GM18502 (cell line): ENCODE data around the gene RAB3B.
"Not testable (repeated sequence)": the region's sequence is repeated elsewhere in the genome, so short reads cannot be mapped to it uniquely, and the experiment has no call there.

Experiments
- ATAC-seq: cut with Tn5 transposase; IDR thresholded peaks from one replicate; pipeline ENCODE4 v1.9.1; 2021; ENCODE audit warnings: mild to moderate bottlenecking; ENCODE audit not compliant: unreplicated experiment, poor library complexity

Gene RAB3B, protein sequence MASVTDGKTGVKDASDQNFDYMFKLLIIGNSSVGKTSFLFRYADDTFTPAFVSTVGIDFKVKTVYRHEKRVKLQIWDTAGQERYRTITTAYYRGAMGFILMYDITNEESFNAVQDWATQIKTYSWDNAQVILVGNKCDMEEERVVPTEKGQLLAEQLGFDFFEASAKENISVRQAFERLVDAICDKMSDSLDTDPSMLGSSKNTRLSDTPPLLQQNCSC

GRCh38 chr1:51990478-51990965 lies at the start of gene RAB3B:
Gene RAB3B (minus strand): TSS chr1:51990700. CDS start chr1:51977117, 13,583 bp downstream.
- peak; percentile 87 for ATAC-seq

GRCh38 chr1:52037909-52038308 lies 47.4 kb upstream of the RAB3B start:
- no peak for ATAC-seq

- ATAC-seq, result no peak
Observed at GRCh38 chr1:52037402-52037814, 46.9 kb upstream of the RAB3B start.

DNA sequence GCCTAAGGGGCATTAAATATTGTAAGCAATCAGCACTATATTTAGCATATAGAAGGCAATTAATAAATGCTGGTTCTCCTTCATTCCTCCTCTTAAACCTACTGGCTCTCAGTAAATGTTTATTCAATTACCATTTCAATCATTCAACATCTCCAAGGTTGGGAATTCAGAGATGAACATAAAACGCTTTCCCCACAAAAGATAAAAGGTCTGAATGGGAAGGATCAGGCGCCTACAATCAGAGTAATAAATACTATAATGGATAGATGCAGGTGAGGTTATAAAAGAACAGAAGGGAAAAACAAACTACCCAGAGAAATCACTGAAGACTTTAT lies 43.5 kb upstream of the RAB3B start:
- no peak for ATAC-seq

- ATAC-seq, result peak; percentile 91
Observed at GRCh38 chr1:52033190-52034049, 42.9 kb upstream of the RAB3B start, which contains the start of gene KTI12. Gene KTI12 (minus strand): TSS chr1:52033810. CDS start chr1:52033761, 49 bp downstream.

- peak; percentile 39 for ATAC-seq
Observed at GRCh38 chr1:52032785-52033131, 42.3 kb upstream of the RAB3B start.

DNA sequence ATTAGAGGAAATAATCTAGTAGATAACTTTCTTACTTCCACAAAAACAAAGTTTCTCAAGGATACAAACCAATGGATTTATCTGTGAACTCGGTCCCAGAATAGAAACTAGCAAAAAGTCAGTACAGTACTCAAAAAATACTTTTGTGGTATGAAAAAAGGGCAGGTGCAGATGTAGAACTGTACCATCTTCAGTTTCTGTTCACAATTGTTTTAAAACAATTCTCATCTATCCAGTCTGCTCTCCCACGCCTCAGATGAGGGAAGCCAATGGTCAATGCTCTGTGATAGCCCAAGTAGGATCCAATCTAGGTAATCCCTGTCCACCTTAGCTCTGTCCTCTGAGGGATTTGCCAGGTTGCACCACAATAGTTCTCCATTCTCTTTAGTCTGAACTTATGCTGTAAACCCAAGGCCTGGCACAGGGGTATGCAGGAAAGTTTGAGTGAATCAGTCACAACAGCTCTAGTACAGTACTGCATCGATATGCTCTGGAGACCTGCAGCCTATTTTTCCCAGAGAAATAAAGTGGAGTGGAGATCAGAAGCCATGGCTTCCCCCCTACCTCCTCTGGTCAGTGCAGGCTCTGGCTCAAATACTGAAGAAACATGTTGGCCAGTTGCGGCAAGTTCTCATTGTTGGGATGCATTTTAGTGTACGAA lies 41.8 kb upstream of the RAB3B start:
- peak; percentile 32 for ATAC-seq

GRCh38 chr1:52028839-52029238 lies 38.3 kb upstream of the RAB3B start:
- not testable (repeated sequence) for ATAC-seq

- ATAC-seq, result no peak
Observed at GRCh38 chr1:52028328-52028727, 37.8 kb upstream of the RAB3B start.

- no peak for ATAC-seq
Observed at GRCh38 chr1:52026278-52026677, 35.8 kb upstream of the RAB3B start.

DNA sequence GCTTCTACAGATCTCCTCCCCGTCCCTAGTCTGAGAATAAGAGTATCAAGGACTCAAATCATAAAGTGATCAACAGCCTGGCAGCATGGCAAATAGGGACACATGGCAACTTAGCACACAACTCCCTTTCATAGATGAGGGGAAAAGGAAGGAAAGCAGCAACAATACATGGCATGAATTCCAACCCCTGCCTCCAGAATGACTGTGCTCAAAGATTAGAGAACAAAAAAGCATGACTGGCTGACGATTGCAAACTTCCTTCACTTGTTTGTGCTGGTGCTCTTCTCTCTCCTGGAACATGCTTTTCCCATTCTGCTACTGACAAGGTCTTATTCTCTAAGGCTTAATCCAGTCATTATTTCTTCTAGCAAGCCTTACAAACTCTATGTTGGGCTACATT lies 31.6 kb upstream of the RAB3B start:
- ATAC-seq, result no peak

- no peak for ATAC-seq
Observed at GRCh38 chr1:52008071-52008809, 17.7 kb upstream of the RAB3B start.

- no peak for ATAC-seq
Observed at GRCh38 chr1:52007215-52008002, 16.9 kb upstream of the RAB3B start.

- not testable (repeated sequence) for ATAC-seq
Observed at GRCh38 chr1:52006081-52006553, 15.6 kb upstream of the RAB3B start.

- ATAC-seq, result not testable (repeated sequence)
Observed at GRCh38 chr1:52005548-52005947, 15.0 kb upstream of the RAB3B start.

DNA sequence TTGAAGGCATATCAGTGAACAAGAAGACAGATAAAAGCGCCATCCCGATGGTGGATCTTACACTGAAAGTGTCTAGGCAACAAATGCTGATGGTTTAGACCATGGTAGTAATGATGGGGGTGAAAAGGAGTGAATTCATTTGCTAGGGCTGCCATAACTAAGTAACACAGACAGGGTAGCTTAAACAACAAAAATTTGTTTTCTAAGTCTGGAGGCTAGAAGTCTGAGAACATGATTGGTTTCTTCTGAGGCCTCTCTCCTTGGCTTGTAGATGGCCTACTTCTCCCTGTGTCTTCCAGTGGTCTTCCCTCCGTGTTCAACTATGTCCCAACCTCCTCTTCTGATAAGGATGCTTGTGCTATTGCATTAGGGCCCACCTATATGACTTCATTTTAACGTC lies 13.4 kb upstream of the RAB3B start:
- ATAC-seq, result no peak

DNA sequence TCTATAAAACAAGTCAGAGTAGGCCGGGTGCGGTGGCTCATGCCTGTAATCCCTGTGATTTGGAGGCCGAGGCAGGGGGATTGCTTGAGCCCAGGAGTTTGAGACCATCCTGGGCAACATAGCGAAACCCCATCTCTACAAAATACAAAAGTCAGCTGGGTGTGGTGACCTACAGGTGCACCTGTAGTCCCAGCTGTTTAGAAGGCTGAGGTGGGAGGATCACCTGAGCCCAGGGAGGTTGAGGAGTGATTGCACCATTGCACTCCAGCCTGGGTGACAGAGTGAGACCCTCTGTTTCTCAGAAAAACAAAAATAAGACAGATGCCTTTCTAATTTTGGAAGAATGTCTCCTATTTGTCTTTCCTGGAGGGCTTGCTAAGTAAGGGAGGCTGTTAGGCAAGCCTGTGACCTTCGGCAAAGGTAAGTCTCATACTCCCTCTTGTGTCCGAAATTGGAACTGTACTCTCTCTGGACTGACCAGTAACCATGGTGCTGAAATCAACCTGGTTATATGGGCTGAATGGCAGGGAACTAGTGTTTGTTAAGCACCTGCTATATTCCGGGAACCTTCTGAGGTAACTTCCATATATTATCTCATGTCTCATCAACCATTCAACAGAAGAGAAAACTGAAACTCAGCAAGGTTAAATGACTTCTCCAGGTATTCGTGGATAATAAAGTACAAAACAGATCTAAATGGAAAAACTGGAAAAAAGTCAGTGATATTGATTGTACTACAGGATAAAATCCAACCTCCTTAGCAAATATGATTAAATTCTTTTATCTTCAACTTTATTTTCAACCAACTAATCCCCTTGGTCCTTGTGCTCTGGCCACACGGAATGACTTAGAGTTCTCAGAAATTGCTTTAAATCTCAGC lies 11.8 kb upstream of the RAB3B start:
- ATAC-seq, result no peak

- ATAC-seq, result no peak
Observed at GRCh38 chr1:51998701-51999100, 8.2 kb upstream of the RAB3B start.

DNA sequence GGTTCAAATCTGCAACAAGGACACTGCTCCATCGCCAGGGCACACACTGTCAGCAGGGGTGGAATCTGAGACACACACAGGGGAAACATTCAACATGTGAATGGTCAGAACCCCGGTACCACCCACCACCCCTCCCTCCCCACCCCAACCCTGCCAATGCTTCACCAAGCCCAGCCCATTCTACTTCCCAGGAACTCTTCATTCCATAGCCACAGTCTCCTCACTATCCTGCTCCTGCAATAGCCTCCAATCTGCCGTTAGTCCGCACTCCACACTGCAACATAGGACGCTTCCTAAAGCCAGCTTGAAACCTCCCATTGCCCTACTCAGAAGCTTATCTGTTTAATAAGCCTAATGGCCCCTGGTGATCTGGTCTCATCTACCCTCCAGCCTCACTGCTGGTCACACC lies 7.5 kb upstream of the RAB3B start:
- ATAC-seq, result no peak
